ENCODE data around the gene PHF14. TPM values are rescaled to one million over a fixed set of nuclear protein-coding genes. Genes with fewer than 3 reads are reported as not detected.

PHF14 gene
- total RNA-seq, 1 experiment from 2014 or later, result 50.8 TPM

GRCh38 chr7:11208883-11209465 is 235.3 kb downstream of the PHF14 start:
- Histone ChIP-seq H4K5ac (ENCODE audit: insufficient read length, low read depth, low read length) (no peak overlapping the region), H3K4me1 (ENCODE audit: insufficient read depth, low read length) (no peaks in the 10 kb centered on the region), H2BK5ac (ENCODE audit: insufficient read length, low read length) (no peak overlapping the region), H2AFZ (ENCODE audit: low read length) (no peak overlapping the region), H3K14ac (ENCODE audit: insufficient read depth, low read length) (no peak overlapping the region), H3K9me3 (ENCODE audit: control insufficient read depth, low read depth, low read length) (no peaks in the 10 kb centered on the region), H3K23me2 (ENCODE audit: insufficient read length, low read depth, low read length, poor library complexity, severe bottlenecking) (no peaks in the 10 kb centered on the region), H3K56ac (ENCODE audit: insufficient read length, low read depth, low read length) (no peak overlapping the region), H3K27ac (ENCODE audit: insufficient read length, low read depth, low read length) (no peak overlapping the region), H2BK15ac (ENCODE audit: low read depth, low read length) (no peak overlapping the region), H3K23ac (ENCODE audit: insufficient read length, low read depth, low read length) (no peak overlapping the region), H3K27me3 (ENCODE audit: insufficient read depth, low read length) (no peaks in the 10 kb centered on the region), H2BK120ac (ENCODE audit: low read depth, low read length, poor library complexity, severe bottlenecking) (no peak overlapping the region), H3K4ac (ENCODE audit: low read depth, low read length) (no peak overlapping the region), H3K79me1 (ENCODE audit: insufficient read depth, low read depth, low read length, poor library complexity, severe bottlenecking) (no peaks in the 10 kb centered on the region), H2AK5ac (ENCODE audit: insufficient read length, low read length) (no peak overlapping the region), H3T11ph (ENCODE audit: low read length) (no peak overlapping the region), H4K20me1 (ENCODE audit: control insufficient read depth, insufficient read depth, insufficient read length) (no peaks in the 10 kb centered on the region), H3K9ac (ENCODE audit: extremely low read depth, insufficient read length, low read length) (no peak overlapping the region), H4K8ac (replicated peaks; ENCODE audit: insufficient read length, low read depth, low read length) (no peak overlapping the region), H3K4me2 (ENCODE audit: insufficient read depth, insufficient read length, low read length) (no peak overlapping the region), H2BK12ac (ENCODE audit: insufficient read length, low read depth, low read length) (no peak overlapping the region), H3K18ac (ENCODE audit: insufficient read length, low read depth, low read length) (no peak overlapping the region), H4K91ac (ENCODE audit: insufficient read length, low read depth, low read length) (no peak overlapping the region), H3K79me2 (ENCODE audit: insufficient read depth, low read length) (no peaks in the 10 kb centered on the region), H2BK20ac (ENCODE audit: low read depth, low read length, poor library complexity, severe bottlenecking) (no peak overlapping the region)
- H3K27me3 Mint-ChIP-seq (ENCODE audit: low read depth), result peaks cover 15% of the 10 kb centered on the region
- no peaks in the 10 kb centered on the region; a peak in 1 of 5 replicates for H3K9me3 Mint-ChIP-seq
- no peak for DNase-seq
- TF ChIP-seq, protein P1, sequence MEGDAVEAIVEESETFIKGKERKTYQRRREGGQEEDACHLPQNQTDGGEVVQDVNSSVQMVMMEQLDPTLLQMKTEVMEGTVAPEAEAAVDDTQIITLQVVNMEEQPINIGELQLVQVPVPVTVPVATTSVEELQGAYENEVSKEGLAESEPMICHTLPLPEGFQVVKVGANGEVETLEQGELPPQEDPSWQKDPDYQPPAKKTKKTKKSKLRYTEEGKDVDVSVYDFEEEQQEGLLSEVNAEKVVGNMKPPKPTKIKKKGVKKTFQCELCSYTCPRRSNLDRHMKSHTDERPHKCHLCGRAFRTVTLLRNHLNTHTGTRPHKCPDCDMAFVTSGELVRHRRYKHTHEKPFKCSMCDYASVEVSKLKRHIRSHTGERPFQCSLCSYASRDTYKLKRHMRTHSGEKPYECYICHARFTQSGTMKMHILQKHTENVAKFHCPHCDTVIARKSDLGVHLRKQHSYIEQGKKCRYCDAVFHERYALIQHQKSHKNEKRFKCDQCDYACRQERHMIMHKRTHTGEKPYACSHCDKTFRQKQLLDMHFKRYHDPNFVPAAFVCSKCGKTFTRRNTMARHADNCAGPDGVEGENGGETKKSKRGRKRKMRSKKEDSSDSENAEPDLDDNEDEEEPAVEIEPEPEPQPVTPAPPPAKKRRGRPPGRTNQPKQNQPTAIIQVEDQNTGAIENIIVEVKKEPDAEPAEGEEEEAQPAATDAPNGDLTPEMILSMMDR (conservative IDR thresholded peaks at IDR 0.05), result no peak
- no peaks in the 10 kb centered on the region for H3K36me3 Mint-ChIP-seq (ENCODE audit: insufficient read depth in 1 of 3, low read depth in 3 of 3)
- H3K4me3 Mint-ChIP-seq, result no peak overlapping the region
- no peak overlapping the region for H3K27ac Mint-ChIP-seq
- H3K4me1 Mint-ChIP-seq, result 0 out of 4 replicates have a peak, but pooled peaks cover 0 to 3% of the 10 kb centered on the region in 2 experiments
- WGBS (ENCODE audit: extremely low coverage, insufficient read length, low lambda C conversion rate), result no CpG with 5 or more reads among the region's 5 CpGs

Data from H9 (cell line).